Endodermal cell (in vitro differentiated cells): ENCODE measurements around the gene SPOCK1. TPM values are rescaled to one million over a fixed set of nuclear protein-coding genes. Genes with fewer than 3 reads are reported as not detected.

ENCODE experiments used
- DNase-seq: peaks from one replicate; pipeline ENCODE4 v3.0.0-alpha.2; 2017
- H3K27ac ChIP-seq: 2 replicates; pipeline ENCODE4 v1.5.1; 2013; ENCODE audit warnings: mild to moderate bottlenecking, low read depth, low read length, moderate library complexity
- H3K27me3 ChIP-seq: 2 replicates; pipeline ENCODE4 v1.6.1; 2013; ENCODE audit warnings: mild to moderate bottlenecking, low read length, moderate library complexity; ENCODE audit not compliant: insufficient read depth, control insufficient read depth, poor library complexity, severe bottlenecking
- H3K36me3 ChIP-seq: 2 replicates; pipeline ENCODE4 v1.7.0; 2013; ENCODE audit warnings: mild to moderate bottlenecking, low read length, moderate library complexity; ENCODE audit not compliant: control insufficient read depth, insufficient read depth
- H3K4me1 ChIP-seq: one replicate; pipeline ENCODE4 v1.7.0; 2013; ENCODE audit warnings: low read length; ENCODE audit not compliant: control insufficient read depth, insufficient read depth
- H3K4me3 ChIP-seq: 2 replicates; pipeline ENCODE4 v1.5.1; 2013; ENCODE audit warnings: mild to moderate bottlenecking, low read length, moderate library complexity
- H3K9ac ChIP-seq: 2 replicates; pipeline ENCODE4 v1.6.1; 2013; ENCODE audit warnings: mild to moderate bottlenecking, low read length, moderate library complexity; ENCODE audit not compliant: poor library complexity, severe bottlenecking; ENCODE audit errors: extremely low read depth
- H3K9me3 ChIP-seq: 2 replicates; pipeline ENCODE4 v1.6.1; 2013; ENCODE audit warnings: mild to moderate bottlenecking, low read length, moderate library complexity; ENCODE audit not compliant: control insufficient read depth
- H3K27ac Mint-ChIP-seq: 2 replicates; pipeline ENCODE4 v1.8.0; 2020; ENCODE audit warnings: mixed read lengths
- H3K27me3 Mint-ChIP-seq: 2 replicates; pipeline ENCODE4 v1.8.0; 2021; ENCODE audit warnings: mild to moderate bottlenecking, mixed read lengths; ENCODE audit not compliant: insufficient read depth
- H3K36me3 Mint-ChIP-seq: 2 replicates; pipeline ENCODE4 v1.8.0; 2020; ENCODE audit warnings: low read depth, mixed read lengths
- H3K4me1 Mint-ChIP-seq: 2 replicates; pipeline ENCODE4 v1.8.0; 2020; ENCODE audit warnings: mixed read lengths
- H3K4me3 Mint-ChIP-seq: 2 replicates; pipeline ENCODE4 v1.8.0; 2020; ENCODE audit warnings: mild to moderate bottlenecking, moderate library complexity, mixed read lengths
- H3K9me3 Mint-ChIP-seq: 2 replicates; pipeline ENCODE4 v1.8.0; 2020; ENCODE audit warnings: mild to moderate bottlenecking, mixed read lengths
- CTCF ChIP-seq: fragments of 200-600 bp; sonication (generic); conservative IDR thresholded peaks from 2 replicates; pipeline ENCODE4 v1.5.0; 2021; ENCODE audit warnings: antibody characterized with exemption, mild to moderate bottlenecking
- WGBS, 2 experiments: methylation state at CpG; one replicate each; pipeline versions ENCODE4 v1.1.5 to v1.1.7; 2013; ENCODE audit warnings: missing lambda C conversion rate in 2 of 2, mixed read lengths in 1 of 2; ENCODE audit not compliant: insufficient coverage in 1 of 2, insufficient read length in 1 of 2; 5-methylcytosine and 5-hydroxymethylcytosine counted together
- total RNA-seq, 2 donors: library from RNA; stranded (reverse); fragmentation: NEBNext Ultra II Directional in 1 of 2; extraction: Animal tissue kit (Norgen Biotek cat#: 25700) in 1 of 2; gene quantifications; 2 replicates in 1 of 2; 3 replicates in 1 of 2; pipeline ENCODE4 v1.2.1, GENCODE V29; 2021

The SPOCK1 gene
- total RNA-seq, 2 donors from 2014 or later, result 25.8 to 39.8 TPM

DNA sequence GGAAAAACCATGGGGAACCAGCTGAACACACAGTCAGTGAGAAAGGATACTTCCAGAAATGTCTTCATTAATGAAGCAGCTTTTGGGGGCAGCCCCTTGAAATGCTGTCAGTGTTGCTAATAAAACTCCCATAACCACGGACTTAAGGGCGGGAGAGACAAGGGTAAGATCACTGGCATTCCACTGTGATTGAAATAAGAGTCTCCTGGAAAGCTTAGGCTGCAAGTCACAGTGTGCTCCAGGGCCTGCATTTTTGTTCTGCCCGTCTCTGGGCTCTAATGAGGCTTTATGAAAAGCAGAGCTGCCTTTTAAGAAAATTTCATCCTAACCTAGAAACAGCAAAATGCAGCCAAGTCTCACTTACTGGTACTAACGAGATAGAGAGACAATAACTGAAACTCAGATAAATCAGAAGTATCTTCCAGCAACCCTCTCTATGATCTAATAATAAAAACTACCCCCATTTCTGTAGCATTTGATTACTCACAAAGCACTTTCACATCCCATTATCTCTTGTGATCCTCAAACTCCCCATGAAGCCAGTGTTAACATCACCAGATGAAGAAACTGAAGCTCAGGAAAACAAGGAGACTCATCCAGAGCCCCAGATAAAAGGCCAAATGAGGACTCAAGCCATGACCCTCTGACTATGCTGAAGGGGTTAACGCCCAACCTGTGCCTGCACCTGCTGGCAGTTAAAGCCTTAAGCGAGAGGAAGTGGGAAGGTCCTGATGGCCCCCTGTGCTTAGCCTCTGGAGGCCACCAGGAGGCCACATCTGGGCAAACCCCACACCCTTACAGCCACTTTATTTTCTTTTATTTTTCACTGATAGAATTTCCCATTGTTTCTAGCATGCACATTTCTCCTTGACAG, 37.5 kb downstream of the SPOCK1 start:
- Mint-ChIP-seq H3K4me1 (peaks cover 1% of the 10 kb centered on the region), H3K27me3 (peaks cover 32% of the 10 kb centered on the region), H3K27ac (no peak overlapping the region), H3K36me3 (no peaks in the 10 kb centered on the region), H3K9me3 (no peaks in the 10 kb centered on the region), H3K4me3 (no peak overlapping the region)
- TF ChIP-seq CTCF, result peak; percentile 74
- DNase-seq, result peak; percentile 70
- Histone ChIP-seq H3K4me1 (no peaks in the 10 kb centered on the region), H3K4me3 (no peak overlapping the region), H3K36me3 (no peaks in the 10 kb centered on the region), H3K9ac (no peak overlapping the region), H3K27ac (no peak overlapping the region), H3K27me3 (peaks cover 36% of the 10 kb centered on the region), H3K9me3 (no peaks in the 10 kb centered on the region)
- 71 to 80% methylated on average over 6 of the region's 6 CpGs for WGBS, 2 experiments

DNA sequence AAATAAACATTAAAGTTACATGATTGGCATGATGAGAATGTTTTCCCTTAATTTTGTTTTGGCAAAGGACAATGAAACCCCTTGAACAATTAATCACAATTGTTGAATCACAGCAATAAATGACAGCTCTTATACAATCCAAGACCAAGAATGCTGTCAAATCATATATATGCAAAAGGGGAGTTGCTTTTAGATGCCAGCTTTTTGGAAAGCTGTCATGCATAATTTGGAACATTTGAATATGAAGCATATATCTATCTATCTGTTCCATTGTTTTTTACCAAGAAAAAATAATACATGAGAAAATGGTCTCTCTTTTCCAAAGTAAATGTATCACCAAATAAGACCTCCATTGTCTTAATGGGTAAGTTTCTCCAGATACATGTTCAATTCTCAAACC, 44.5 kb downstream of the SPOCK1 start:
- Histone ChIP-seq H3K9me3 (no peaks in the 10 kb centered on the region), H3K27me3 (peaks cover 35% of the 10 kb centered on the region), H3K27ac (no peak overlapping the region), H3K9ac (no peak overlapping the region), H3K4me1 (no peaks in the 10 kb centered on the region), H3K4me3 (no peak overlapping the region), H3K36me3 (no peaks in the 10 kb centered on the region)
- H3K4me1 Mint-ChIP-seq, result no peaks in the 10 kb centered on the region
- no peaks in the 10 kb centered on the region for H3K36me3 Mint-ChIP-seq
- H3K9me3 Mint-ChIP-seq, result no peaks in the 10 kb centered on the region
- DNase-seq, result no peak
- no peak for TF ChIP-seq CTCF
- peaks cover 27% of the 10 kb centered on the region for H3K27me3 Mint-ChIP-seq
- no peak overlapping the region for H3K27ac Mint-ChIP-seq
- no peak overlapping the region for H3K4me3 Mint-ChIP-seq

DNA sequence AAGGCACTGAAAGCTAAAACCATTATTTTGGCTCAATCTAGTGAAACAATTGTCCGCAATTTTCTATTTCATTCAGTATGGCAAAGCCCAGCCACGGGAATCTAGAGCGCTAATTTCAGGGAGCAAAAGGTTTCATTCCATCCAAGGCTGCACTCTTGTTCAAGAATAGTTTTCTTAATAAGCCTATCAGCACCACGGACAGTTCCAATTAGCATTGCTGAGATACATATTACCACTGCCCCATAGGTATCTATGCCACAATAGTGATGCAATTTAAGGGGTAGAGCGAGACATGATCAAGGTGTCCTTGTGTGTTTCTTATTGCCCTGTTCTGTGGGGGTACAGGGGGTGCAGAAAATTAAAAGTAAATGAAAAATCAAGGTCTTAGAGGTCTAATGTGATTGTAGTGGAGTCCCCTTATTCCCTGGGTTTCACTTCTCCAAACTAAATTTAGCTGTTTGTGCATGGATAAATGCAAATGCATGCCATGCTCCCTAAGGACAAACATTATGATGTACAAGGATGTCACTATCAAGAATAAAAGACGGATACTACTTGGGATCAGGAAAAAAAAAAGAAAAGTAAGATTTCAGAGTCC, 45.5 kb downstream of the SPOCK1 start:
- Histone ChIP-seq H3K27me3 (peaks cover 34% of the 10 kb centered on the region), H3K9ac (no peak overlapping the region), H3K36me3 (no peaks in the 10 kb centered on the region), H3K9me3 (no peaks in the 10 kb centered on the region), H3K4me3 (no peak overlapping the region), H3K27ac (no peak overlapping the region), H3K4me1 (no peaks in the 10 kb centered on the region)
- DNase-seq, result peak; percentile 57
- 50 to 54% methylated on average over 6 of the region's 6 CpGs for WGBS, 2 experiments
- Mint-ChIP-seq H3K27me3 (peaks cover 22% of the 10 kb centered on the region), H3K36me3 (no peaks in the 10 kb centered on the region), H3K4me1 (no peaks in the 10 kb centered on the region), H3K9me3 (no peaks in the 10 kb centered on the region), H3K4me3 (no peak overlapping the region), H3K27ac (no peak overlapping the region)
- no peak for TF ChIP-seq CTCF
